HG02623 (cell line): Measurements from ENCODE around the gene CCDC134.

Source experiments
- ATAC-seq: cut with Tn5 transposase; IDR thresholded peaks from one replicate; pipeline ENCODE4 v1.9.1; 2021; ENCODE audit warnings: moderate library complexity; ENCODE audit not compliant: unreplicated experiment

Gene CCDC134

GRCh38 chr22:41782751-41783150 is 17.7 kb upstream of the CCDC134 start:
- ATAC-seq = no peak

DNA sequence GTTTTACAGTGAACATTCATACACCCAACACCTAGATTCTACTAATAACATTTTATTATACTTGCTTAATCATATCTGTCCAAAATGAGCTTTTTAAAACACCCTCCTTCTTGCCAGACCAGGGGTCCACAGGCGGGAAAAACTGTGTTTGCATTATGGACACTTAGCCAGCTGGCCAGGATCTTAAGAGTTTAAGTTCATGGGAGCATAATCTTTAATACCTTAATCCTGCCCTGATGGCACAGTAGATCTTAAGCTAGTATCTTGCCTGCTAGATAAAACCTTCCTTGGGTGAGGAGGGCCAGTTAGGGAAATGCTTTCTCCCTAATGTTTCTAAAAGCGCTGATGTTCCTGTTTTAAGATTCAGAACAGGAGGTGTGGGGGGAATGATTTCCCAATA is 13.1 kb upstream of the CCDC134 start:
- no peak for ATAC-seq

- ATAC-seq = no peak
Observed at GRCh38 chr22:41793871-41794270, 6.6 kb upstream of the CCDC134 start.

DNA sequence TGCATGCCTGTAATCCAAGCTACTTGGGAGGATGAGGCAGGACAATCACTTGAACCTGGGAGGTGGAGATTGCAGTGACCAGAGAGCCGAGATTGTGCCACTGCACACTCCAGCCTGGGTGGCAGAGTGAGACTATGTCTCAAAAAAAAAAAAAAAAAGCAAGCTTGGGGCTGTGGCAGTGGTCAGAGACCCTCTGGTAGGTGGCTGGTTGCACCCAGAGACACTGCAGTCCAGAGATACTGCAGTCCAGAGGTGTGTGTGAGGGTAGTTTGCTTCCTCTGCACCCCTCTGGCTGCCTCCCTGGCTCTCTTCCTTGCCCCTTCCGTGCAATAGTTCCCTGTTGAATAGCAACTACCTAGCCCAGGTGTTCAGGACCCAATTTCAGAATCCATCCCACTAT is 1.7 kb upstream of the CCDC134 start:
- no peak for ATAC-seq

GRCh38 chr22:41799486-41800347 is 762 bp upstream of the CCDC134 start:
- peak; percentile 23 for ATAC-seq

GRCh38 chr22:41801147-41801819 is 804 bp downstream of the CCDC134 start:
- no peak for ATAC-seq

DNA sequence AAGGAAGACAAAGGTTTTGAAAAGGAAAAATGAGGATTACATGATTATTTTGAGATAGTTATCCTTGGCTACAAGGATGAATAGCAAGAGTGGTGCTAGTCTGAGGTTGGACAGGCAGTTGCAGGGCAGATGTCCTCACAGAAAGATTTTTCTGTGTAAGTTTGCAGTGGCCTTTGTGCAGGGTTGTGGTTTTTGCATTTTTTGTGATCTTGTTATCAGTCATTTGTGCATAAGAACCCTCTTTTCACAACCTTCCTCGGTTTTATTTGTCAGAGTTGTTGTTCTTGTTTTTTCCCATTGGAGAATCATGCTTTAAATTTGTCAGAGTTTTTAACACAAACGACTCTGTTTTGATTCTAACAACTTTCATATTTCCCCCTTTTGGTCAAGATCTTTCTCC is 1.4 kb downstream of the CCDC134 start:
- no peak for ATAC-seq

GRCh38 chr22:41805639-41806038 is 5.2 kb downstream of the CCDC134 start:
- ATAC-seq = no peak

- no peak for ATAC-seq
Observed at GRCh38 chr22:41808400-41808799, 7.9 kb downstream of the CCDC134 start.

GRCh38 chr22:41810022-41810421 is 9.5 kb downstream of the CCDC134 start:
- ATAC-seq = no peak

- ATAC-seq = no peak
Observed at GRCh38 chr22:41812805-41813545, 12.5 kb downstream of the CCDC134 start.

GRCh38 chr22:41813726-41814410 is 13.4 kb downstream of the CCDC134 start:
- no peak for ATAC-seq

- ATAC-seq = no peak
Observed at GRCh38 chr22:41815716-41816115, 15.2 kb downstream of the CCDC134 start.

- no peak for ATAC-seq
Observed at GRCh38 chr22:41816241-41816640, 15.8 kb downstream of the CCDC134 start.

DNA sequence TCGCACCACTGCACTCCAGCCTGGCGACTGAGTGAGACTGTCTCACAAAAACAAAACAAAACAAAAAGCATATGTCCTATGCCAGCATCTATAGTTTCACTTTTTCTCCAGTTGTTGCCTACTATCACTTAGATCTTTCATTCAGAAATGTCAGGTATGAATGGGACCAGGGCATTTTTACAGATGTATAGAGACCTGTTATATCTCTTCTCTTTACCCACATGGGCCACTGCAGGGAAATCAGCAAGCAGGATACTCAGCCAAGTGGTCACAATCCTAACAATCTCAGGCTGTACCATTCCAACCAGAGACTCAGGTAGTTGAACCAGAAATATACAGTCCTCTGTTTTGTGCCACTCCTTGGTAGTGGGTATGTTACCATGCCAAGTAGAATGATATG is 16.4 kb downstream of the CCDC134 start:
- ATAC-seq = no peak

DNA sequence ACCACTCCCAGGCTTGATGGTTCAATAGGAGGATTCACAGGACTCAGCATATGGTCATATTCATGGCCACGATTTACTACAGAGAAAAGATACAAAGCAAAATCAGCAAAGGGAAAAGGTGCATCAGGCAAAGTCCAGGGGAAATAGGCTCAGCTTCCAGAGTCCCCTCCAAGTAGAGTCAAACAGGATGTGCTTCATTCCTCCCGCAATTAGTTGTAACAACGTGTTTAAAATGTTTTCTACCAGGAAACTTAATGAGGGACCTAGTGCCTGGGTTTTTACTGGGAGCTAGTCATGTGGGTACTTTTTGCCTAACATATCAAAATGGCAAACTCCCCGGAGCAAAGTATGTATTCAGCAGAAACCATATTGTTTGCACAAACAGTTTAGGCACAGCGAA is 17.5 kb downstream of the CCDC134 start:
- ATAC-seq = no peak

DNA sequence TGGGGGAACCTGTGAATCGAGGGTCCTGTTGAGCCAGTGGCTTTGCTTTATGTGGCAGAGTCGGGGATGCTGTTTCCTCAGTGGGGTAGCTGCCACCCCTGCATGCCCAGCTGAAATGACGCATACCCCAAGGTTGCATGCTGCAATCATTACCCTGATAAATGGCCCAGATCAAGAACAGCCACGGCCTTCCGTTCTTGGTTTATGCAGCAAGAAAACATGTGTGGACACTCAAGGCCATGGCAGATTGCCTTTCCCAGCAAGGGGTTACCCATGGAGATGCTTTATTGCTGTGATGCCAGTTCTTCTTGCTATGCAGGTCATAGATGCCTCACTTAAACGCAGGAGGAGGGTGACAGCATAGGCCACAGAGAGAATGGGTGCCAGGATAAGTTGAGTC is 18.1 kb downstream of the CCDC134 start:
- no peak for ATAC-seq

- no peak for ATAC-seq
Observed at GRCh38 chr22:41819257-41819656, 18.8 kb downstream of the CCDC134 start.

DNA sequence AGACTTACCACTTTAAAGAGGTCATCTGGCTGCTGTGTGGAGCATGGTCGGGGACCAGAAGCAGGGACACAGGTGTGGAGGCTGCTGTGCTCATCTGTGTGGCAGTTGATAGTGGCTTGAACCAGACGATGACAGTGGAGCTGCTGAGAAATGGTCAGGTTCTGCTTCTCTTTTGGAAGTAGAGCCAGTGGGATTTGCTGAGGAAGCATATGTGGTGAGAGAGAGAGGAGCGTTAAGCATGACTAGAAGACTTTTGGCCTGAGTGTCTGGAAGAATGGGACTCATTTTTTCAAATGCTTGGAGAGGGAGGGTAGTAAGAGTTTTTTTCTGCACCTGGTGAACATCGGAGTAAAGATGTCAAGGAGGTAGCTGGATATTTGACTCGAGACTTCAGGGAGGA is 20.0 kb downstream of the CCDC134 start:
- ATAC-seq = no peak

DNA sequence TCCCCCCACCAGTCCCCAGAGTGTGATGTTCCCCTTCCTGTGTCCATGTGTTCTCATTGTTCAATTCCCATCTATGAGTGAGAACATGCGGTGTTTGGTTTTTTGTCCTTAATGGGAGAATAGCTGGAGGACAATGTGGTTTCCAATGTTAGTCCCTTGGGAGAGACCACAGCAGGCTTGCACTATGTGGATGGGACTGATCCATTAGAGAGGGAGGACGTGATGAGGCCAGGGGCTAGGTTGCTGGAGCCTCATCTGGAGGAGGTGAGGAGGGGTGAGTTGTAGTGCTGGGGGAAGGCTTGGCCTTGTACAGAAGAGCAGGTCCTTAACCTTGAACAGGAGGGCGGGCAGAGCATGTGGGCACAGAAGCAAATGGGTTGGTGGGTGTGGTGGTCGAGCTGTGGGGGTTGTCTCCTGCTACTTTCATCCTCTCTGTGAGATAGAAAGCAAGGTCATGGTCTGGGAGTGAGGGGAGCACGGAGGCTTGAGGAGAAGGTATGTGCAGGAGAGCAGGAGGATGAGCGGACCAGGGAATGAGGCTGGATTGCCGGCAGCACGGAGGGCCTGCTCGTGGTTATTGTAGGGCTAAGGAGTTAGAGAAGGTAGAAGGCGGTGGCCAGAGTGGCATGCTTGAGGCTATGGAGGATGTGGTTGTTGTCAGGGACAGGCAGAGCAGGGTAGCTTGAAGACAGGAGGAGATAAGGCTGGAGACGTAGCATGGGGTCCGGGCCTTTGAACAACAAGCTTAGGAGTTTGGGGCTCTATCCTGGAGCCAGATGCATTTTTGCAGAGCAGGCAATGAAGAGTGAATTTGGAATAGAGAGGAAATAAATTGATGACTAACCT is 21.2 kb downstream of the CCDC134 start:
- no peak for ATAC-seq
